CD4-positive, alpha-beta T cell treated with Interleukin-10 for 1 hour (primary cell): ENCODE measurements around the gene PLD3.
A peak's percentile ranks its signal among the peaks of the same experiment; 100 is the strongest.
"Not testable (repeated sequence)": the region's sequence is repeated elsewhere in the genome, so short reads cannot be mapped to it uniquely, and the experiment has no call there.

ENCODE experiments used
- DNase-seq: peaks from one replicate; pipeline ENCODE4 v3.0.0-alpha.2; 2020

PLD3 gene

GRCh38 chr19:40348125-40348913 is at the start of gene PLD3, which contains the start of gene C19orf47:
Gene PLD3 (plus strand): TSS chr19:40348695. CDS start chr19:40366484, 17,789 bp downstream.
Gene C19orf47 (minus strand): TSS chr19:40348397. CDS start chr19:40341857, 6,540 bp downstream.
- peak; percentile 99 for DNase-seq

- no peak for DNase-seq
Measured at GRCh38 chr19:40300668-40301067, 47.8 kb upstream of the PLD3 start.

GRCh38 chr19:40302224-40303011 is 46.1 kb upstream of the PLD3 start:
- no peak for DNase-seq

- no peak for DNase-seq
Measured at GRCh38 chr19:40303765-40304164, 44.7 kb upstream of the PLD3 start.

GRCh38 chr19:40304306-40304705 is 44.2 kb upstream of the PLD3 start:
- DNase-seq: no peak

- peak; percentile 78 for DNase-seq
Measured at GRCh38 chr19:40305403-40305802, 43.1 kb upstream of the PLD3 start.

GRCh38 chr19:40309666-40310065 is 38.8 kb upstream of the PLD3 start:
- DNase-seq: no peak

- DNase-seq: no peak
Measured at GRCh38 chr19:40312533-40312932, 36.0 kb upstream of the PLD3 start.

- no peak for DNase-seq
Measured at GRCh38 chr19:40313229-40313983, 35.1 kb upstream of the PLD3 start.

GRCh38 chr19:40314656-40315055 is 33.8 kb upstream of the PLD3 start:
- DNase-seq: no peak

- DNase-seq: no peak
Measured at GRCh38 chr19:40315812-40316470, 32.6 kb upstream of the PLD3 start.

- DNase-seq: no peak
Measured at GRCh38 chr19:40317338-40317737, 31.2 kb upstream of the PLD3 start.

GRCh38 chr19:40320558-40320935 is 27.9 kb upstream of the PLD3 start:
- DNase-seq: no peak

GRCh38 chr19:40321076-40321475 is 27.4 kb upstream of the PLD3 start:
- DNase-seq: no peak

GRCh38 chr19:40321566-40322270 is 26.8 kb upstream of the PLD3 start:
- no peak for DNase-seq

- DNase-seq: no peak
Measured at GRCh38 chr19:40322271-40322610, 26.3 kb upstream of the PLD3 start.

- DNase-seq: no peak
Measured at GRCh38 chr19:40322951-40323615, 25.4 kb upstream of the PLD3 start.

GRCh38 chr19:40323705-40324104 is 24.8 kb upstream of the PLD3 start:
- no peak for DNase-seq

- no peak for DNase-seq
Measured at GRCh38 chr19:40326201-40326600, 22.3 kb upstream of the PLD3 start.

- DNase-seq: no peak
Measured at GRCh38 chr19:40331052-40331451, 17.4 kb upstream of the PLD3 start.

GRCh38 chr19:40332669-40333068 is 15.8 kb upstream of the PLD3 start:
- DNase-seq: no peak

- DNase-seq: not testable (repeated sequence)
Measured at GRCh38 chr19:40333083-40333482, 15.4 kb upstream of the PLD3 start.
